Gastroesophageal sphincter (tissue), 3 donors: ENCODE results near the gene MRPL23.

Experiments
- CTCF ChIP-seq, 4 experiments: fragments of 200-600 bp in 2 of 4; fragments of 450-650 bp in 2 of 4; sonication (generic) in 1 of 4; IDR thresholded peaks; one replicate each; pipeline ENCODE4 v1.5.1; 2017 to 2019; ENCODE audit warnings: antibody characterized with exemption in 4 of 4, mild to moderate bottlenecking in 2 of 4, moderate library complexity in 2 of 4
- EP300 ChIP-seq: sonication (generic); formaldehyde crosslinking; IDR thresholded peaks from one replicate; pipeline ENCODE4 v1.6.1; 2017; ENCODE audit warnings: antibody characterized with exemption, mild to moderate bottlenecking
- POLR2AphosphoS5 ChIP-seq: sonication (generic); formaldehyde crosslinking; IDR thresholded peaks from one replicate; pipeline ENCODE4 v1.6.1; 2017; ENCODE audit warnings: antibody characterized with exemption

GRCh38 chr11:1936072-1936780, 10.9 kb upstream of the MRPL23 start:
- TF ChIP-seq POLR2AphosphoS5 = no peak
- no peak for TF ChIP-seq CTCF (IDR thresholded peaks at IDR 0.05)
- no peak for TF ChIP-seq EP300
